MM.1S (cell line): ENCODE results near the gene PTGIS.

Experiments
- DNase-seq: peaks from one replicate; pipeline ENCODE4 v3.0.0-alpha.2; 2015
- H2AFZ ChIP-seq: fragments of 300-600 bp; sonication (generic); 2 replicates; pipeline ENCODE4 v1.6.0; 2016; ENCODE audit warnings: antibody characterized with exemption, low read length
- H3F3A ChIP-seq: fragments of 300-600 bp; sonication (generic); 2 replicates; pipeline ENCODE4 v1.6.1; 2016; ENCODE audit warnings: mild to moderate bottlenecking, antibody characterized with exemption, low read length, moderate library complexity, mixed read lengths; ENCODE audit not compliant: insufficient read depth
- H3K27ac ChIP-seq: fragments of 300-600 bp; sonication (generic); 2 replicates; pipeline ENCODE4 v1.5.1; 2016; ENCODE audit warnings: mild to moderate bottlenecking, low read length
- H3K27me3 ChIP-seq: fragments of 300-600 bp; sonication (generic); replicated peaks from 2 replicates; pipeline ENCODE4 v1.6.0; 2016; ENCODE audit warnings: low read length; ENCODE audit not compliant: insufficient read depth
- H3K36me3 ChIP-seq: fragments of 300-600 bp; sonication (generic); replicated peaks from 2 replicates; pipeline ENCODE4 v1.6.1; 2016; ENCODE audit warnings: mild to moderate bottlenecking, low read length, mixed read lengths; ENCODE audit not compliant: insufficient read depth
- H3K4me1 ChIP-seq: fragments of 300-600 bp; sonication (generic); 2 replicates; pipeline ENCODE4 v1.6.1; 2016; ENCODE audit warnings: low read length, mixed read lengths
- H3K4me2 ChIP-seq: fragments of 300-600 bp; sonication (generic); 2 replicates; pipeline ENCODE4 v1.6.0; 2016; ENCODE audit warnings: low read depth, low read length
- H3K4me3 ChIP-seq: fragments of 300-600 bp; sonication (generic); 2 replicates; pipeline ENCODE4 v1.5.1; 2016; ENCODE audit warnings: low read length, mixed read lengths
- H3K79me2 ChIP-seq: fragments of 300-600 bp; sonication (generic); 2 replicates; pipeline ENCODE4 v1.6.1; 2016; ENCODE audit warnings: mixed run types, low read length, mixed read lengths
- H3K9ac ChIP-seq: fragments of 300-600 bp; sonication (generic); 2 replicates; pipeline ENCODE4 v1.6.1; 2016; ENCODE audit warnings: low read length, mixed read lengths
- H3K9me2 ChIP-seq: fragments of 300-600 bp; sonication (generic); replicated peaks from 2 replicates; pipeline ENCODE4 v1.6.1; 2016; ENCODE audit warnings: mild to moderate bottlenecking, low read length, mixed read lengths; ENCODE audit not compliant: insufficient read depth
- H3K9me3 ChIP-seq: fragments of 300-600 bp; sonication (generic); replicated peaks from 2 replicates; pipeline ENCODE4 v1.6.1; 2016; ENCODE audit warnings: mild to moderate bottlenecking, low read length, mixed read lengths; ENCODE audit not compliant: insufficient read depth
- H4K20me1 ChIP-seq: fragments of 300-600 bp; sonication (generic); 2 replicates; pipeline ENCODE4 v1.6.1; 2016; ENCODE audit warnings: mild to moderate bottlenecking, low read length, moderate library complexity, mixed read lengths; ENCODE audit not compliant: insufficient read depth
- CTCF ChIP-seq: fragments of 300-600 bp; sonication (generic); IDR thresholded peaks from 2 replicates; pipeline ENCODE4 v1.5.1; 2016; ENCODE audit warnings: antibody characterized with exemption, low read length, mixed read lengths
- EZH2 ChIP-seq: fragments of 300-600 bp; sonication (generic); optimal IDR thresholded peaks from 2 replicates; pipeline ENCODE3; 2017; ENCODE audit warnings: low read depth, mild to moderate bottlenecking, antibody characterized with exemption, low read length, mixed read lengths
- EZH2phosphoT487 ChIP-seq: fragments of 300-600 bp; sonication (generic); IDR thresholded peaks from 2 replicates; pipeline ENCODE4 v1.6.1; 2018; ENCODE audit warnings: antibody characterized with exemption, low read length

PTGIS gene

GRCh38 chr20:49594931-49595315 lies 27.0 kb upstream of the PTGIS start:
- no peak overlapping the region for H3K4me3 ChIP-seq
- H3K27me3 ChIP-seq: no peaks in the 10 kb centered on the region
- H3F3A ChIP-seq: no peaks in the 10 kb centered on the region
- peaks cover 14% of the 10 kb centered on the region; the same call in 1 of the 2 replicates for H3K4me1 ChIP-seq
- TF ChIP-seq CTCF (no peak), EZH2phosphoT487 (no peak), EZH2 (no peak)
- H3K9me2 ChIP-seq: no peaks in the 10 kb centered on the region
- no peak for DNase-seq
- H3K4me2 ChIP-seq: no peak overlapping the region
- no peak overlapping the region for H2AFZ ChIP-seq
- H3K36me3 ChIP-seq: no peaks in the 10 kb centered on the region
- no peaks in the 10 kb centered on the region for H3K79me2 ChIP-seq
- no peak overlapping the region for H3K9ac ChIP-seq
- no peaks in the 10 kb centered on the region for H4K20me1 ChIP-seq
- no peaks in the 10 kb centered on the region for H3K9me3 ChIP-seq
- H3K27ac ChIP-seq: no peak overlapping the region

GRCh38 chr20:49594143-49594930 lies 26.4 kb upstream of the PTGIS start:
- H3K4me2 ChIP-seq: no peak overlapping the region

GRCh38 chr20:49593466-49594142 lies 25.7 kb upstream of the PTGIS start:
- no peak for TF ChIP-seq EZH2
- TF ChIP-seq EZH2phosphoT487: no peak
- TF ChIP-seq CTCF: no peak
- Histone ChIP-seq H3K9ac (no peak overlapping the region), H4K20me1 (no peaks in the 10 kb centered on the region), H3K36me3 (no peaks in the 10 kb centered on the region), H3K9me3 (no peaks in the 10 kb centered on the region), H3K27me3 (no peaks in the 10 kb centered on the region), H3K4me1 (peaks cover 14% of the 10 kb centered on the region; the same call in 1 of the 2 replicates), H3K79me2 (no peaks in the 10 kb centered on the region), H2AFZ (no peak overlapping the region), H3K9me2 (no peaks in the 10 kb centered on the region), H3K27ac (no peak overlapping the region), H3K4me2 (no peak overlapping the region), H3F3A (no peaks in the 10 kb centered on the region), H3K4me3 (no peak overlapping the region)
- no peak for DNase-seq

More at GRCh38 chr20:49594143-49594930, 26.4 kb upstream of the PTGIS start:
- no peaks in the 10 kb centered on the region for H3K79me2 ChIP-seq
- no peak overlapping the region for H2AFZ ChIP-seq
- H3F3A ChIP-seq: no peaks in the 10 kb centered on the region
- no peaks in the 10 kb centered on the region for H3K9me2 ChIP-seq
- H3K9me3 ChIP-seq: no peaks in the 10 kb centered on the region
- H3K27me3 ChIP-seq: no peaks in the 10 kb centered on the region
- H3K36me3 ChIP-seq: no peaks in the 10 kb centered on the region
- no peak overlapping the region for H3K9ac ChIP-seq
- DNase-seq: no peak
- no peak overlapping the region for H3K4me3 ChIP-seq
- no peak for TF ChIP-seq EZH2phosphoT487
- TF ChIP-seq EZH2: no peak
- no peak for TF ChIP-seq CTCF
- no peak overlapping the region for H3K27ac ChIP-seq
- H3K4me1 ChIP-seq: peaks cover 14% of the 10 kb centered on the region; the same call in 1 of the 2 replicates
- H4K20me1 ChIP-seq: no peaks in the 10 kb centered on the region
